Activated T-cell treated with anti-CD3 and anti-CD28 coated beads for 24 hours (primary cell): ENCODE data around the gene TBXT.

Experiments used
- DNase-seq: peaks from one replicate; pipeline ENCODE4 v3.0.0-alpha.2; 2020; ENCODE audit warnings: low read depth

TBXT gene

DNA sequence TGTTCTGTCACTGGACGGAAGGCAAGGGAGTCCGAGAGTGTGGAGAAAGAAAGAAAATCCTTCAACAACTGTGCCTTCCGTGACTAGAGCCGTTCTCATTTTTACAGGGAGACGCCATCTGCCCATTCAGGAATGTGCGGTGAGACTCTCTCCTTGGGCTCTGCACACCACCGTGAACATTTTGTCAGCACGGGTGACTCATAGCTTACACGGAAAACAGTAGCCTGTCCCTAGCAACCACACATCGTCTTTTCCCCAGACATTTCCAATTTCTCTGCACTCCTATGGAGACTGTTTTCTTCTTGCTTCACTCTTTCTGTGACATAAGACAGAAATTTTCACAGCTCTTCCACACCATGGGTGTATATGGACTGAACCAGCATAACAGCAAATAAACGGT is 55.1 kb downstream of the TBXT start:
- DNase-seq = no peak

DNA sequence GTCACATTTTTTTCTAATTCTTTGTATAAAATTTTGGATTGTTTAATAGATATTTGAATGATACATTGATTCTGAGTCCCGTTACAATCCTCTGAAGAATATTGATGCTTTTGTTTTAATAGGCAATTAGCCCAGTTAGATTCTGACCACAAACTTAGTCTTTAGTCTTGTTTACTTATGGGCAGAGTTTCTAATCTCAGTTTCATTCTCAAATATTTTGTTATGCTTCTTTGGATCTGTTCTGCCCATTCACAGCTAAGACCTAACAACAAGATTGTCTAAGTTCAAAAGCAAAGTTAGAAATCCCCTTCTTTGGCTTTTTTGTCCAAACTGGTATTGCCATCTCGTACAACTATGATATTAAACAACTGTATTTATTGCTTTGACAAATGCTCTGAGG is 58.0 kb downstream of the TBXT start:
- no peak for DNase-seq
